HG03175 (cell line): ENCODE data around the gene IRX3.

ENCODE experiments used
- ATAC-seq: cut with Tn5 transposase; IDR thresholded peaks from one replicate; pipeline ENCODE4 v1.9.1; 2021; ENCODE audit warnings: mild to moderate bottlenecking, moderate library complexity; ENCODE audit not compliant: unreplicated experiment

The IRX3 gene

GRCh38 chr16:54239456-54239855 is 47.1 kb downstream of the IRX3 start:
- ATAC-seq = no peak

- ATAC-seq = no peak
Observed at GRCh38 chr16:54236773-54237172, 49.8 kb downstream of the IRX3 start.

- no peak for ATAC-seq
Observed at GRCh38 chr16:54233615-54234014, 53.0 kb downstream of the IRX3 start.
